WERI-Rb-1 (cell line): ENCODE data around the gene TBL1Y.

Experiments used
- DNase-seq: peaks from one replicate; pipeline ENCODE4 v3.0.0-alpha.2; 2020
- H3K27ac ChIP-seq: fragments of 250-450 bp; sonication (Bioruptor Pico); 2 replicates; pipeline ENCODE4 v1.5.1; 2020; ENCODE audit warnings: mild to moderate bottlenecking, moderate library complexity
- H3K27me3 ChIP-seq: fragments of 250-450 bp; sonication (Bioruptor Pico); 2 replicates; pipeline ENCODE4 v1.5.1; 2021; ENCODE audit warnings: mild to moderate bottlenecking, low read depth, moderate library complexity; ENCODE audit not compliant: insufficient read depth, severe bottlenecking
- H3K36me3 ChIP-seq: fragments of 250-450 bp; sonication (Bioruptor Pico); 2 replicates; pipeline ENCODE4 v1.5.1; 2020; ENCODE audit warnings: mild to moderate bottlenecking, moderate library complexity
- H3K4me3 ChIP-seq: 2 replicates; pipeline ENCODE4 v1.5.1; 2011; ENCODE audit warnings: low read depth, mild to moderate bottlenecking, control low read depth, low read length
- H3K9me3 ChIP-seq: fragments of 250-450 bp; sonication (Bioruptor Pico); 2 replicates; pipeline ENCODE4 v1.5.1; 2021; ENCODE audit warnings: mild to moderate bottlenecking, moderate library complexity; ENCODE audit not compliant: severe bottlenecking
- TF ChIP-seq, protein P1 (sequence below): IDR thresholded peaks from 2 replicates; pipeline ENCODE4 v1.5.1; 2011; ENCODE audit warnings: low read depth, mild to moderate bottlenecking, control low read depth, inconsistent platforms, low read length

Gene TBL1Y

GRCh38 chrY:6997503-6998066 is 87.1 kb downstream of the TBL1Y start:
- TF ChIP-seq, protein P1, sequence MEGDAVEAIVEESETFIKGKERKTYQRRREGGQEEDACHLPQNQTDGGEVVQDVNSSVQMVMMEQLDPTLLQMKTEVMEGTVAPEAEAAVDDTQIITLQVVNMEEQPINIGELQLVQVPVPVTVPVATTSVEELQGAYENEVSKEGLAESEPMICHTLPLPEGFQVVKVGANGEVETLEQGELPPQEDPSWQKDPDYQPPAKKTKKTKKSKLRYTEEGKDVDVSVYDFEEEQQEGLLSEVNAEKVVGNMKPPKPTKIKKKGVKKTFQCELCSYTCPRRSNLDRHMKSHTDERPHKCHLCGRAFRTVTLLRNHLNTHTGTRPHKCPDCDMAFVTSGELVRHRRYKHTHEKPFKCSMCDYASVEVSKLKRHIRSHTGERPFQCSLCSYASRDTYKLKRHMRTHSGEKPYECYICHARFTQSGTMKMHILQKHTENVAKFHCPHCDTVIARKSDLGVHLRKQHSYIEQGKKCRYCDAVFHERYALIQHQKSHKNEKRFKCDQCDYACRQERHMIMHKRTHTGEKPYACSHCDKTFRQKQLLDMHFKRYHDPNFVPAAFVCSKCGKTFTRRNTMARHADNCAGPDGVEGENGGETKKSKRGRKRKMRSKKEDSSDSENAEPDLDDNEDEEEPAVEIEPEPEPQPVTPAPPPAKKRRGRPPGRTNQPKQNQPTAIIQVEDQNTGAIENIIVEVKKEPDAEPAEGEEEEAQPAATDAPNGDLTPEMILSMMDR: no peak
- no peak overlapping the region for H3K4me3 ChIP-seq
- no peaks in the 10 kb centered on the region for H3K9me3 ChIP-seq
- no peak overlapping the region for H3K27ac ChIP-seq
- no peak for DNase-seq
- no peaks in the 10 kb centered on the region for H3K27me3 ChIP-seq
- H3K36me3 ChIP-seq: no peaks in the 10 kb centered on the region

DNA sequence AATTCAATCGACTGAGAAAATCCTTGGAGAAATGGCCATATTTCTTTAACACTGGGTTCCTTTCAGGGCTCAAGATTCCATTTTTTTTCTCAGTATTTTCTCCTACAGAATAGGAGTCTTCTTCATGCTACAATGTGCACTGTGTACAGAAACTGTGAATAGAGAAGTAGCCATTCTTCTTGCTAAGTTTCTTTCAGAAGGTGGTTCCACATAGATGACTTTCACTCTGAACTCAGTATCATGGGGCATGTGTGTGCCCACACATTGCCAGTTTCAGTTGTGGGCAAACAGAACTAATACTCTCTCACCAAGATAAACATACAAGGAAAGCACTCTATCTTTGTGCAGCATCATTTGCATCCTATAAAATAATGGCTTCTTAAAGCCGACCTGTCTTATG is 89.4 kb downstream of the TBL1Y start:
- no peak overlapping the region for H3K27ac ChIP-seq
- DNase-seq: no peak
- H3K4me3 ChIP-seq: no peak overlapping the region
- no peaks in the 10 kb centered on the region for H3K36me3 ChIP-seq
- TF ChIP-seq, protein P1: no peak
- no peaks in the 10 kb centered on the region for H3K27me3 ChIP-seq
- H3K9me3 ChIP-seq: no peaks in the 10 kb centered on the region

GRCh38 chrY:7002581-7002980 is 92.1 kb downstream of the TBL1Y start:
- Histone ChIP-seq H3K4me3 (no peak overlapping the region), H3K27me3 (no peaks in the 10 kb centered on the region), H3K27ac (no peak overlapping the region), H3K36me3 (no peaks in the 10 kb centered on the region), H3K9me3 (no peaks in the 10 kb centered on the region)
- TF ChIP-seq, protein P1: no peak
- DNase-seq: no peak

GRCh38 chrY:7007911-7008310 is 97.4 kb downstream of the TBL1Y start:
- Histone ChIP-seq H3K27ac (no peak overlapping the region), H3K27me3 (no peaks in the 10 kb centered on the region), H3K36me3 (no peaks in the 10 kb centered on the region), H3K9me3 (no peaks in the 10 kb centered on the region), H3K4me3 (no peak overlapping the region)
- DNase-seq: no peak
- TF ChIP-seq, protein P1: no peak

DNA sequence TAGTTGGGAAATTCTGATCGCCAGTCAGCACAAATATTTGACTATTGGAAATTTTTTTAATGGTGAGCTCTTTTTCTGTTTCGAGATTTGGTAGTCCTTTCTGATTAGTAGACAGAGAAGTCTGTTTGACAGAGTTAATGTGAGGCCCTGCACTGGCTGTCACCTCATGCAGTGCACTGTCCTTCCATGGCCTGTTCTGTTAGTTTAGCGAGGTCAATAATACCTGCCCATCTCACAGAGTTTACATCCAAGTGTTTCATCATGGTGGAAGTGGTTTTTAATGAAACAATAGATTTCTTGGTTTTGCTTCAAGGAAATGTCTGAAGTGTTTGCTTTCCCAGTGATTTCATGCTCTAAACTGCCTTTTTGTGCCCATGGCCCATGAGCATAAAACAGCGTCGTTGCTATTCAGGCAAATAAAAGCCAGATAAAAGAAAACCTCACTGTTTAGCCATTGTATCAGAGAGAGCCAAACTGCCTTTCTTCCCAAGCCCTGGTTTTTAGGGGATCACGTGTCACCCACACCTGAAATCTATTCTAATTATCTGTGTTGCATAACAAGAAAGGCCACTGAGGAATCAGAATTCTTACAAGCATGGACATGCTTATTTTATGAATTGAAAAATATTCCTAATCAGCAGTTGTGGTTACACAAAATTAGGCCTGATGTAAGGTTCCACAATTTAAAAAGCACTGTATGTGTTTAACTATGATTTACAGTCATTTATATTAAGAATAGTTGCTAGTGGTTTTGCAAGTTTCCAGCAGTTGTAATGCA is 98.3 kb downstream of the TBL1Y start:
- Histone ChIP-seq H3K27ac (no peak overlapping the region), H3K9me3 (no peaks in the 10 kb centered on the region), H3K27me3 (no peaks in the 10 kb centered on the region), H3K36me3 (no peaks in the 10 kb centered on the region), H3K4me3 (no peak overlapping the region)
- no peak for DNase-seq
- TF ChIP-seq, protein P1: no peak
